Neural cell (in vitro differentiated cells): ENCODE data around the gene IL11. TPM values are rescaled to one million over a fixed set of nuclear protein-coding genes. Genes with fewer than 3 reads are reported as not detected.

Source experiments
- H2AFZ ChIP-seq: fragments of 200-600, 300-800 bp; sonication (generic), shearing (Covaris generic); 2 replicates; pipeline ENCODE4 v1.6.0; 2014; ENCODE audit warnings: low read depth, mild to moderate bottlenecking, antibody characterized with exemption, low read length, moderate library complexity
- H3F3A ChIP-seq: fragments of 200-600 bp; shearing (Covaris generic); 2 replicates; pipeline ENCODE4 v1.6.1; 2016; ENCODE audit warnings: mild to moderate bottlenecking, moderate library complexity, mixed read lengths, antibody characterized with exemption, low read length; ENCODE audit not compliant: insufficient read depth, poor library complexity, severe bottlenecking
- H3K27ac ChIP-seq: fragments of 200-600, 300-800 bp; sonication (generic), shearing (Covaris generic); 2 replicates; pipeline ENCODE4 v1.5.1; 2014; ENCODE audit warnings: mild to moderate bottlenecking, low read length, moderate library complexity
- H3K27me3 ChIP-seq: fragments of 300-800, 200-600 bp; sonication (generic), shearing (Covaris generic); 2 replicates; pipeline ENCODE4 v1.6.0; 2014; ENCODE audit warnings: mild to moderate bottlenecking, low read depth, low read length, moderate library complexity; ENCODE audit not compliant: insufficient read depth
- H3K36me3 ChIP-seq: fragments of 300-800, 200-600 bp; sonication (generic), shearing (Covaris generic); 2 replicates; pipeline ENCODE4 v1.5.1; 2014; ENCODE audit warnings: mild to moderate bottlenecking, antibody characterized with exemption, low read length, moderate library complexity; ENCODE audit not compliant: insufficient read depth
- H3K4me2 ChIP-seq: fragments of 300-800, 200-600 bp; sonication (generic), shearing (Covaris generic); 2 replicates; pipeline ENCODE4 v1.6.0; 2014; ENCODE audit warnings: mild to moderate bottlenecking, low read length
- H3K4me3 ChIP-seq: fragments of 300-800, 200-600 bp; sonication (generic), shearing (Covaris generic); 2 replicates; pipeline ENCODE4 v1.5.1; 2014; ENCODE audit warnings: mild to moderate bottlenecking, low read length, moderate library complexity
- H3K79me2 ChIP-seq: fragments of 200-600 bp; shearing (Covaris generic); replicated peaks from 2 replicates; pipeline ENCODE4 v1.6.0; 2014; ENCODE audit warnings: mild to moderate bottlenecking, low read length, moderate library complexity; ENCODE audit not compliant: insufficient read depth
- H3K9ac ChIP-seq: fragments of 300-800, 200-600 bp; sonication (generic), shearing (Covaris generic); 2 replicates; pipeline ENCODE4 v1.6.1; 2016; ENCODE audit warnings: mild to moderate bottlenecking, low read length, mixed read lengths
- H3K9me2 ChIP-seq: fragments of 200-600 bp; shearing (Covaris generic); 2 replicates; pipeline ENCODE4 v1.6.1; 2016; ENCODE audit warnings: mild to moderate bottlenecking, low read length, mixed read lengths; ENCODE audit not compliant: insufficient read depth
- H3K9me3 ChIP-seq: fragments of 200-600, 300-800 bp; sonication (generic), shearing (Covaris generic); 2 replicates; pipeline ENCODE4 v1.6.1; 2016; ENCODE audit warnings: mild to moderate bottlenecking, mixed run types, low read length, moderate library complexity, mixed read lengths
- H4K20me1 ChIP-seq: fragments of 200-600 bp; shearing (Covaris generic); 2 replicates; pipeline ENCODE4 v1.6.1; 2016; ENCODE audit warnings: mild to moderate bottlenecking, mixed run types; ENCODE audit not compliant: insufficient read depth
- CTCF ChIP-seq: fragments of 450-650 bp; IDR thresholded peaks from 2 replicates; pipeline ENCODE4 v1.5.1; 2014; ENCODE audit warnings: antibody characterized with exemption, mild to moderate bottlenecking, moderate library complexity; ENCODE audit not compliant: poor library complexity, severe bottlenecking
- EP300 ChIP-seq: fragments of 450-650 bp; conservative IDR thresholded peaks from 2 replicates; pipeline ENCODE4 v1.6.1; 2014; ENCODE audit warnings: antibody characterized with exemption, mild to moderate bottlenecking, moderate library complexity; ENCODE audit not compliant: poor library complexity, severe bottlenecking
- EZH2 ChIP-seq: fragments of 200-600, 300-800 bp; shearing (Covaris generic), sonication (generic); IDR thresholded peaks from 2 replicates; pipeline ENCODE4 v1.6.1; 2014; ENCODE audit warnings: antibody characterized with exemption, low read length, borderline replicate concordance, mild to moderate bottlenecking; ENCODE audit not compliant: insufficient read depth, poor library complexity, severe bottlenecking
- MXI1 ChIP-seq: fragments of 450-650 bp; conservative IDR thresholded peaks from 2 replicates; pipeline ENCODE4 v1.6.1; 2014; ENCODE audit warnings: antibody characterized with exemption, mild to moderate bottlenecking; ENCODE audit not compliant: poor library complexity, severe bottlenecking
- POLR2AphosphoS5 ChIP-seq: IDR thresholded peaks from 2 replicates; pipeline ENCODE4 v1.6.1; 2012
- RAD21 ChIP-seq: fragments of 450-650 bp; conservative IDR thresholded peaks from 2 replicates; pipeline ENCODE4 v1.6.1; 2014; ENCODE audit warnings: antibody characterized with exemption, mild to moderate bottlenecking, moderate library complexity
- REST ChIP-seq: IDR thresholded peaks from 2 replicates; pipeline ENCODE4 v1.6.1; 2012; ENCODE audit warnings: borderline replicate concordance
- SMC3 ChIP-seq: fragments of 450-650 bp; conservative IDR thresholded peaks from 2 replicates; pipeline ENCODE4 v1.6.1; 2014; ENCODE audit warnings: antibody characterized with exemption, mild to moderate bottlenecking, moderate library complexity; ENCODE audit not compliant: poor library complexity
- TAF1 ChIP-seq: IDR thresholded peaks from 2 replicates; pipeline ENCODE4 v1.6.1; 2012; ENCODE audit warnings: low read depth
- polyA plus RNA-seq: library from polyadenylated mRNA; depleted of rRNA; stranded (reverse); fragments of >200 nt; gene quantifications from 2 replicates; pipeline ENCODE4 v1.2.3, GENCODE V29; 2014

Gene IL11
- polyA plus RNA-seq, 1 donor from 2014 or later: 0.62 TPM

- Histone ChIP-seq H3K9ac (no peak overlapping the region), H3K4me2 (no peak overlapping the region), H3F3A (peaks cover 5% of the 10 kb centered on the region), H4K20me1 (peaks cover 4% of the 10 kb centered on the region), H3K9me2 (no peaks in the 10 kb centered on the region), H3K4me3 (no peak overlapping the region), H2AFZ (no peak overlapping the region), H3K27me3 (no peaks in the 10 kb centered on the region), H3K36me3 (no peaks in the 10 kb centered on the region), H3K79me2 (peaks cover 1% of the 10 kb centered on the region), H3K27ac (no peak overlapping the region), H3K9me3 (no peaks in the 10 kb centered on the region)
- no peak for TF ChIP-seq TAF1
- TF ChIP-seq RAD21: no peak
- no peak for TF ChIP-seq EP300
- no peak for TF ChIP-seq EZH2
- TF ChIP-seq CTCF: no peak
These were observed 22.8 kb upstream of the IL11 start for GRCh38 chr19:55392820-55393761.

GRCh38 chr19:55391702-55392615 lies 21.7 kb upstream of the IL11 start:
- Histone ChIP-seq H2AFZ (no peak overlapping the region), H3K27me3 (no peaks in the 10 kb centered on the region), H3K9me3 (no peaks in the 10 kb centered on the region), H3K27ac (no peak overlapping the region), H3K9me2 (no peaks in the 10 kb centered on the region), H3K9ac (no peak overlapping the region), H3F3A (peaks cover 5% of the 10 kb centered on the region), H4K20me1 (peaks cover 14% of the 10 kb centered on the region), H3K79me2 (peaks cover 12% of the 10 kb centered on the region), H3K4me2 (no peak overlapping the region), H3K4me3 (no peak overlapping the region), H3K36me3 (no peaks in the 10 kb centered on the region)
- TF ChIP-seq SMC3: no peak
- TF ChIP-seq RAD21: no peak
- TF ChIP-seq TAF1: no peak
- no peak for TF ChIP-seq EZH2
- no peak for TF ChIP-seq EP300
- no peak for TF ChIP-seq MXI1
- no peak for TF ChIP-seq POLR2AphosphoS5
- TF ChIP-seq CTCF: no peak
- no peak for TF ChIP-seq REST
